Neural progenitor cell (in vitro differentiated cells): ENCODE results near the gene C1orf210.

Experiments used
- CTCF ChIP-seq: fragments of 200-600 bp; sonication (generic); IDR thresholded peaks from 2 replicates; pipeline ENCODE4 v1.5.1; 2017; ENCODE audit warnings: antibody characterized with exemption, mild to moderate bottlenecking
- EZH2 ChIP-seq: fragments of 200-600 bp; sonication (generic); IDR thresholded peaks from 2 replicates; pipeline ENCODE4 v1.6.1; 2017; ENCODE audit warnings: antibody characterized with exemption, mild to moderate bottlenecking, moderate library complexity

GRCh38 chr1:43309405-43310025, 24.1 kb upstream of the C1orf210 start:
- TF ChIP-seq CTCF (no peak), EZH2 (no peak)
